ENCODE results near the gene CSTPP1.

- TF ChIP-seq CTCF (conservative IDR thresholded peaks at IDR 0.05 in 1 of 2, IDR thresholded peaks at IDR 0.05 in 1 of 2; ENCODE audit: low read depth in 1 of 2, low read length in 2 of 2) (no peak), EZH2 (IDR thresholded peaks at IDR 0.05; ENCODE audit: low read length, missing control alignments) (no peak)
Observed at GRCh38 chr11:47108214-47108613, 171.7 kb downstream of the CSTPP1 start.
